Smooth muscle cell of trachea (primary cell): Measurements from ENCODE around the gene PDE6A. TPM values are rescaled to one million over a fixed set of nuclear protein-coding genes. Genes with fewer than 3 reads are reported as not detected.

Experiments used
- total RNA-seq: library from RNA; depleted of rRNA; stranded (reverse); fragments of >200 nt; gene quantifications from 2 replicates; pipeline ENCODE4 v1.2.1, GENCODE V29; 2014

PDE6A gene
- not detected in 2 replicates for total RNA-seq

DNA sequence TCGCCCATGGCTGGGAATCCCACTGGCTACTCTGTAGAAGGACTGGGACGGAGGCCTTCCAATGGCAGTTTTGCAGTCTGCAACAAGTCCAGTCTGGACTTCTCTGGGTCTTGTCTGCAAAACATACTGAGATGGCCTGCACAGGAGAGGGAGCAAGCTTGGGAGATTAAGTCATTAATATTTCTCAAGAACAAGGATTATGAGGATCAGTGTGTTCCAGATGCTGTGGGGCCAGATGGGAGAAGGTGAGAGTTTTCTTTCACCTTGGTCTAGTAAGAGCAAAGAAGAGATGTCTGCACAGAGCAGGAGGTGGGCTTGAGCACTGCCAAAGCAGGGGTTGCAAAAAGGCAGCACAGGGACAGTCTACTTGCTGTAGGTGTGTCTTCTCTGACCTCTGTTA lies at the start of gene PDE6A:
TSS of gene PDE6A (minus strand) at position 128 of the 400 bp plus-strand sequence. CDS start at position 8, 120 bp downstream.

GRCh38 chr5:149960272-149961185 lies 15.9 kb upstream of the PDE6A start, which contains the start of gene SLC26A2:
TSS of gene SLC26A2 (plus strand) at chr5:149960758. CDS start at chr5:149977653, 16,895 bp downstream.

Other genes starting within 250 kb of the PDE6A start
- gene PPARGC1B, start 214.5 kb downstream of the PDE6A start, total RNA-seq: 0.15 and 0.50 TPM in 2 replicates
- 12.4 and 12.6 TPM in 2 replicates for gene SLC26A2, start 16.0 kb upstream of the PDE6A start, total RNA-seq
- gene TIGD6, start 55.9 kb upstream of the PDE6A start, total RNA-seq: 8.7 and 12.9 TPM in 2 replicates
- gene HMGXB3, start 55.9 kb upstream of the PDE6A start, total RNA-seq: 42.2 and 42.9 TPM in 2 replicates
- under 0.01 and 0.17 TPM in 2 replicates for gene CSF1R, start 141.8 kb upstream of the PDE6A start, total RNA-seq
- gene PDGFRB, start 211.1 kb upstream of the PDE6A start, total RNA-seq: 126 and 239 TPM in 2 replicates
- gene CDX1, start 222.0 kb upstream of the PDE6A start, total RNA-seq: 0.15 and 0.17 TPM in 2 replicates
- not detected in 2 replicates for gene SLC6A7, start 245.3 kb upstream of the PDE6A start, total RNA-seq